Endodermal cell (in vitro differentiated cells): Measurements from ENCODE around the gene RBKS. TPM values are rescaled to one million over a fixed set of nuclear protein-coding genes. Genes with fewer than 3 reads are reported as not detected.
A peak's percentile ranks its signal among the peaks of the same experiment; 100 is the strongest.

ENCODE experiments used
- DNase-seq: peaks from one replicate; pipeline ENCODE4 v3.0.0-alpha.2; 2017
- H3K27ac ChIP-seq: 2 replicates; pipeline ENCODE4 v1.5.1; 2013; ENCODE audit warnings: mild to moderate bottlenecking, low read depth, low read length, moderate library complexity
- H3K27me3 ChIP-seq: 2 replicates; pipeline ENCODE4 v1.6.1; 2013; ENCODE audit warnings: mild to moderate bottlenecking, low read length, moderate library complexity; ENCODE audit not compliant: insufficient read depth, control insufficient read depth, poor library complexity, severe bottlenecking
- H3K36me3 ChIP-seq: 2 replicates; pipeline ENCODE4 v1.7.0; 2013; ENCODE audit warnings: mild to moderate bottlenecking, low read length, moderate library complexity; ENCODE audit not compliant: control insufficient read depth, insufficient read depth
- H3K4me1 ChIP-seq: one replicate; pipeline ENCODE4 v1.7.0; 2013; ENCODE audit warnings: low read length; ENCODE audit not compliant: control insufficient read depth, insufficient read depth
- H3K4me3 ChIP-seq: 2 replicates; pipeline ENCODE4 v1.5.1; 2013; ENCODE audit warnings: mild to moderate bottlenecking, low read length, moderate library complexity
- H3K9ac ChIP-seq: 2 replicates; pipeline ENCODE4 v1.6.1; 2013; ENCODE audit warnings: mild to moderate bottlenecking, low read length, moderate library complexity; ENCODE audit not compliant: poor library complexity, severe bottlenecking; ENCODE audit errors: extremely low read depth
- H3K9me3 ChIP-seq: 2 replicates; pipeline ENCODE4 v1.6.1; 2013; ENCODE audit warnings: mild to moderate bottlenecking, low read length, moderate library complexity; ENCODE audit not compliant: control insufficient read depth
- H3K27ac Mint-ChIP-seq: 2 replicates; pipeline ENCODE4 v1.8.0; 2020; ENCODE audit warnings: mixed read lengths
- H3K27me3 Mint-ChIP-seq: 2 replicates; pipeline ENCODE4 v1.8.0; 2021; ENCODE audit warnings: mild to moderate bottlenecking, mixed read lengths; ENCODE audit not compliant: insufficient read depth
- H3K36me3 Mint-ChIP-seq: 2 replicates; pipeline ENCODE4 v1.8.0; 2020; ENCODE audit warnings: low read depth, mixed read lengths
- H3K4me1 Mint-ChIP-seq: 2 replicates; pipeline ENCODE4 v1.8.0; 2020; ENCODE audit warnings: mixed read lengths
- H3K4me3 Mint-ChIP-seq: 2 replicates; pipeline ENCODE4 v1.8.0; 2020; ENCODE audit warnings: mild to moderate bottlenecking, moderate library complexity, mixed read lengths
- H3K9me3 Mint-ChIP-seq: 2 replicates; pipeline ENCODE4 v1.8.0; 2020; ENCODE audit warnings: mild to moderate bottlenecking, mixed read lengths
- CTCF ChIP-seq: fragments of 200-600 bp; sonication (generic); conservative IDR thresholded peaks from 2 replicates; pipeline ENCODE4 v1.5.0; 2021; ENCODE audit warnings: antibody characterized with exemption, mild to moderate bottlenecking
- WGBS, 2 experiments: methylation state at CpG; one replicate each; pipeline versions ENCODE4 v1.1.5 to v1.1.7; 2013; ENCODE audit warnings: missing lambda C conversion rate in 2 of 2, mixed read lengths in 1 of 2; ENCODE audit not compliant: insufficient coverage in 1 of 2, insufficient read length in 1 of 2; 5-methylcytosine and 5-hydroxymethylcytosine counted together
- total RNA-seq, 2 donors: library from RNA; stranded (reverse); fragmentation: NEBNext Ultra II Directional in 1 of 2; extraction: Animal tissue kit (Norgen Biotek cat#: 25700) in 1 of 2; gene quantifications; 2 replicates in 1 of 2; 3 replicates in 1 of 2; pipeline ENCODE4 v1.2.1, GENCODE V29; 2021

The RBKS gene
- total RNA-seq, 2 donors from 2014 or later: 4.4 to 4.9 TPM

DNA sequence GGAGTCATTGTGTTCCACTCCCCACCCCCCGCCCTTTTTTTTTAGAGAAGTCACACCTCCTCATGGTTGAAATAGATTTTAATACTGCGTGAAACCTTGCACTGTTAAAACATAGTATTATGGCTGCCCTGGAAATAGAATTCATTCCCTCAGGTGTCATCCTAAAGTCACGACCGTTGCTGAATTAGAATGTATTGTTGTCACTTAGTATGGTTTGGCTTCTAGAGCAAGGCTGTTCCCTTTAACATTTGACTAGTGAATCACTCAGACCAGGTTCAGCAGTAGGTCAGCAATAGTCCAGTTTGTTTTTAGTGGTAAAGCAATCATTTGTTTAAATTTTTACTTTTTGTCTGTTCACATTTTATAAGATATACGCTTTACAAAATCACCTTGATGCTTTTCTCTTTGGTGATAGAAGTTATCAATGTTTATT, 1.5 kb upstream of the RBKS start:
- WGBS, 2 experiments: 67 to 93% methylated on average over 1 to 5 of the region's 5 CpGs
- no peaks in the 10 kb centered on the region for H3K9me3 ChIP-seq
- H3K4me1 ChIP-seq: no peaks in the 10 kb centered on the region
- Mint-ChIP-seq H3K4me3 (peak overlapping the region; percentile 98), H3K9me3 (no peaks in the 10 kb centered on the region), H3K4me1 (peaks cover 5% of the 10 kb centered on the region), H3K27ac (no peak overlapping the region), H3K27me3 (no peaks in the 10 kb centered on the region), H3K36me3 (peaks cover 4% of the 10 kb centered on the region)
- H3K27me3 ChIP-seq: no peaks in the 10 kb centered on the region
- H3K4me3 ChIP-seq: peak overlapping the region; percentile 94
- TF ChIP-seq CTCF: no peak
- DNase-seq: no peak
- H3K27ac ChIP-seq: no peak overlapping the region
- H3K36me3 ChIP-seq: no peaks in the 10 kb centered on the region
- no peak overlapping the region for H3K9ac ChIP-seq

DNA sequence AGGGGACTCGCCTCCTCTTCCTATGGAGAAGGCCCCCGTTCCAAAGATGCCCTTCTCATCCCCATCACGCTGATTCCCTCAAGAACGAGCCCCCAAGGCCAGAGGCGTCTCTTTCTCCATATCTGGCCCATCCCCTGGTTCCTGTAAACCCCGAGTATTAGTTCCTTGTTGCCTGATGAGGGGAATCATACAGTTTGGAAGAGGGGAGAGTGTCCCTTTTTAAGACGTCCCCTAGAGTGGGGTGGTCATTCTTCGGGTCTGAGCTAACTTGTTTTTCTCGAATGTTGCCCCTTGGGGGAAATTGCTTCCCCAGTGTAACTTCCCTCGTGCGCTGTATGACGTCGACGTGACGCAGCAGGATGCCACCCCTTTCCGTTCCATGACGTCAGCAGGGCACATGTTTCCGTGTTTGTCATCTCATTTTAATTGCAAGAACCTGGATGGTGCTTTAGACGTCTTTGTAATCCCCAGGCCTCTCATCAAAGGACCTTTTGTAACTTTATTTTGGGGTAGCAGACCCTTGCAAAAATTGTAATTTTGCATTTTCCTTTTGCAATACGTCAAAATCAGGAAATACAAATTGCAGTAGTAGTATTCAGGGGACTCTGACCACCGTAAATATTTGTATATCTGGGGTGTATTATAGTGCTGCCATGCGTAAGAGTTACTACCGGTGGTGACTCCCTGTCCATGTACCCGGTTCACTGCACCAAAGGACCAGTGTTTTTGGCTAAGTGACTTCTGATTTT, 911 bp upstream of the RBKS start:
- Histone ChIP-seq H3K36me3 (no peaks in the 10 kb centered on the region), H3K27me3 (no peaks in the 10 kb centered on the region), H3K9me3 (no peaks in the 10 kb centered on the region), H3K27ac (peak overlapping the region; percentile 59), H3K4me3 (peak overlapping the region; percentile 94), H3K9ac (peak overlapping the region; percentile 35), H3K4me1 (no peaks in the 10 kb centered on the region)
- WGBS, 2 experiments: 26 to 31% methylated on average over 5 to 24 of the region's 24 CpGs
- no peak for DNase-seq
- H3K27me3 Mint-ChIP-seq: no peaks in the 10 kb centered on the region
- H3K9me3 Mint-ChIP-seq: no peaks in the 10 kb centered on the region
- H3K27ac Mint-ChIP-seq: peak overlapping the region; percentile 96
- H3K36me3 Mint-ChIP-seq: peaks cover 2% of the 10 kb centered on the region
- peak overlapping the region; percentile 98 for H3K4me3 Mint-ChIP-seq
- TF ChIP-seq CTCF: no peak
- H3K4me1 Mint-ChIP-seq: peaks cover 5% of the 10 kb centered on the region

DNA sequence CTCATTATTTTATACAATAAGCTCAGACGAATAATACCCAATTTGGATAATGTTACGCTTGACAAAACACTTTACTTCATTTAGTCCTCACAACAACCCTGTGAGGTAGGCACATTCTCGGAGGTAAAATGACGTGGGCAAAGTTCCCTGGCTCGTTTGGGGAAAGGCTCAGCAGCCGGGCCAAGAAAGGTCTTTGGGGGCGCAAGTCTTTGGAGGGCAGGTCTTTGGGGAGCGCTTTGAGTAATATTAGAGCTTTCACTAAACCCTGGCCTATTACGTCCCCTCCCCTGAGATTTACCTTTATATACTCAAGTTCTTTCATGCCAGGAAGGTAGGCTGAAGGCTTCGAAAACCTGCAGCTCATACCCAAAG, 427 bp downstream of the RBKS start:
- H3K9ac ChIP-seq: peak overlapping the region; percentile 69
- no peaks in the 10 kb centered on the region for H3K27me3 ChIP-seq
- H3K4me3 ChIP-seq: peak overlapping the region; percentile 94
- H3K9me3 ChIP-seq: no peaks in the 10 kb centered on the region
- Mint-ChIP-seq H3K4me3 (peak overlapping the region; percentile 98), H3K27ac (peak overlapping the region; percentile 99), H3K36me3 (no peaks in the 10 kb centered on the region), H3K9me3 (no peaks in the 10 kb centered on the region), H3K27me3 (no peaks in the 10 kb centered on the region), H3K4me1 (peaks cover 5% of the 10 kb centered on the region)
- DNase-seq: no peak
- 0 to 19% methylated on average over 2 to 10 of the region's 10 CpGs for WGBS, 2 experiments
- H3K27ac ChIP-seq: no peak overlapping the region
- no peak for TF ChIP-seq CTCF
- no peaks in the 10 kb centered on the region for H3K36me3 ChIP-seq
- H3K4me1 ChIP-seq: no peaks in the 10 kb centered on the region
